Mononuclear cell (primary cell): ENCODE measurements around the gene MELTF. TPM values are rescaled to one million over a fixed set of nuclear protein-coding genes. Genes with fewer than 3 reads are reported as not detected.
A peak's percentile ranks its signal among the peaks of the same experiment; 100 is the strongest.

Experiments
- H3K27me3 ChIP-seq: 2 replicates; pipeline ENCODE4 v1.6.0; 2011; ENCODE audit warnings: low read length, control low read depth; ENCODE audit not compliant: insufficient read depth
- H3K4me1 ChIP-seq: 2 replicates; pipeline ENCODE4 v1.5.1; 2011; ENCODE audit warnings: mild to moderate bottlenecking, low read length, control low read depth; ENCODE audit not compliant: insufficient read depth
- H3K4me3 ChIP-seq: 2 replicates; pipeline ENCODE4 v1.5.1; 2011; ENCODE audit warnings: mild to moderate bottlenecking, low read length, moderate library complexity
- H3K9me3 ChIP-seq: 2 replicates; pipeline ENCODE4 v1.5.1; 2011; ENCODE audit warnings: low read depth, mild to moderate bottlenecking, control low read depth, low read length
- total RNA-seq: library from RNA; depleted of rRNA; stranded (reverse); fragments of >200 nt; gene quantifications from one replicate; pipeline ENCODE4 v1.2.3, GENCODE V29; 2012

Gene MELTF
- total RNA-seq, 1 donor, result 9.1 TPM

GRCh38 chr3:197031315-197032285 lies 2.0 kb upstream of the MELTF start:
- Histone ChIP-seq H3K9me3 (no peaks in the 10 kb centered on the region), H3K4me3 (no peak overlapping the region), H3K27me3 (peaks cover 10% of the 10 kb centered on the region), H3K4me1 (peaks cover 35% of the 10 kb centered on the region)

DNA sequence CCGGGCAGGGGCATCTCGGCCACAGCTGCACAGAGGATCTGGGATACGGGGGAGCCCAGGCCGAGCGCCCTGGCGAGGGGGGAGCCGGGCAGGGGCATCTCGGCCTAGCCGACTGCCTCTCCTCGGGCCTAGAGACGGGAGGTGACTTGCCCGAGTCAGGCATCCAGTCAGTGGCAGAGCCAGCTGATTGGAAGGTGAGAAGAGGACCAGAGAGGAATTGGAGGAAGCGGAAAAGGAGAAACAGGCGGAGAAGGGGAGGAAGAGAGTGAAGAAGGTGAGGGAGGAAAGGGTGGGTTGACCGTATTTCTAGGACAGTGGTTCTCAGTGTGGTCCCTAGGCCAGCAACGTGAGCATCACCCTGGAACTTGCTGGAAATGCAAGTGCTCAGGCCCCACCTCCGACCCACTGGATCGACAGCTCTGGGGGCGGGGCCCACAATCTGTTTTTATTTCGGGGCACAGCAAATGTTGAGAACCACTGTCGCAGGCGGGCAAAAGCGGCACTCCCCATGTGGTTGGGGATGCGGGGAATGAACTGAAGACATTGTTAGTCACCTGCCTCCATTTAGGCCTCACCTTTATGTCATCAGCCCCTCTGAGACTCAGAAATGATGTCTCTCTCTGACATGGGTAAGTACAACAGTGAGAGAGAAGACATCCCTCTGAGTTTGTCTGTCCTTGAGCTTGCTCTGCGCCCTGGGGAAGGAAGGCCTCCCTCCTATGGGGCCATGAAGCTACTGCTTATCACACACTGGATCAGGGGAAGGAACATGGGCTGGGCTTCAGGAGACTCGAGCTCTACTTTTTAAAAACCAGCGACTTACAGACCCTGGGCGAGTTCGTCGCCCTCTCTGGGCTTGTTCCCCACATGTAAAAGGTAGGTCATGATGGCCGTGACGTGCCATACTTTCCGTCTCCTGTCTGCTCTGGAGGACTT lies 1.0 kb upstream of the MELTF start:
- Histone ChIP-seq H3K4me1 (peaks cover 35% of the 10 kb centered on the region), H3K9me3 (no peaks in the 10 kb centered on the region), H3K27me3 (peaks cover 9% of the 10 kb centered on the region), H3K4me3 (no peak overlapping the region)

DNA sequence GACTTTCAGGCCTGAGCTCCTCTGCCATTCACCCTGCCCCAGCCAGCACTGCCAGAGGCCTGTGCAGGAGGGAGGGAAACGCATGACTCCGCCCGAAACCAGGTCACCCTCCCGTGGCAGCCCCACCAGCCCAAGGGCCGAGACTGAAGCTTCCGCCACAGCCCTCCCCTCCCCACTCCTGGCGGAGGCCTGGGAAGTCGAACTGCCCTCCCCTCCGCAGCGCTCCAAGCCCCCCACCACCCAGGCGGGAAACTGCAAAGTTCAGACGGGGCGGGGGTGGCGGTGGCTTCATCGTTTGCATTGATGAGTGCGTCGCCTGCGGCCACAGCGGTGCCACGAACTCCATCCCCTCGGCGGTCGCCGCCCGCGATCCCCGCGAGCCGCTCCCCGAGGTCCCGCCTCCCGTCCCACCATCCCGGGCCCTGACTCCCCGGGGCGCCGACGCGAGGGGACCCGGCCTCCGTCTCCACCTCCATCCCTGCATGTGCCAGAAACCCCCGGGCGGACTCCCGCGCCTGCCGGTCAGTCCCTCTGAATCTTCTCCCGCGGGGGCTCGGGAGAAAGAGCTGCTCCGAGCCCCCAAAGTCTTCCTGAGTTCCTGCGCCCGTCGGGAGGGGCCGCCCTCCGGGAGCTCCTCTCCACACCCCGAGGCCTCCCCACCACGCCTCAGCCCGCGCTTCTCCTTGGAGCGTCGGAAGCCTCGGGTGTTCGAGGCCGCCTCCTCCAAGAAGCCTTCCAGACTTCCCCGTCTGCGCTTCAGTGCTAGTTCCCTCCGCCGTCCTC lies 698 bp downstream of the MELTF start:
- peak overlapping the region; percentile 33 for H3K4me3 ChIP-seq
- H3K27me3 ChIP-seq, result no peaks in the 10 kb centered on the region
- H3K9me3 ChIP-seq, result no peaks in the 10 kb centered on the region
- H3K4me1 ChIP-seq, result peaks cover 35% of the 10 kb centered on the region

- Histone ChIP-seq H3K27me3 (no peaks in the 10 kb centered on the region), H3K4me3 (no peak overlapping the region), H3K9me3 (no peaks in the 10 kb centered on the region), H3K4me1 (peaks cover 43% of the 10 kb centered on the region)
Observed at GRCh38 chr3:197027896-197028727, 1.5 kb downstream of the MELTF start.

- H3K4me1 ChIP-seq, result peaks cover 51% of the 10 kb centered on the region
- no peaks in the 10 kb centered on the region for H3K27me3 ChIP-seq
Observed at GRCh38 chr3:197027151-197027895, 2.3 kb downstream of the MELTF start.

DNA sequence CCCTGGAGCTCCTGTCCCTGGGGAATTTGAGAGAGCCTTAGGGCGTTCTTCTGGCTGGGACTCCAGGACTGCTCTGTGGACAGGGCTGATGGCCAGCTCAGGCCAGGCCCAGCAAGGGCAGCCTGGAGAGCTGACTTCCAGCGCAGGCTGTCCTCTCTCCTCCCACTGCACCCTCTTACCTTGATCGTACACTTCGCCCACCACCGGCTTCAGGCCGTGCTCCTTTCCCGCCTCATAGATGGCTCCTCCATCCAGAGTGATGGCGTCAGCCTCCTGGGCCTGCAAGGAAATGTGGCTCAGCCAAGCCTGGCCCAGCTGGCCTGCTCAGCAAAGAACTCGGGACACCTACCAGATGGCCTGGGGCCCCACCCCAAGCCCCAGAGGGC lies 3.1 kb downstream of the MELTF start:
- H3K4me3 ChIP-seq, result no peak overlapping the region
- H3K9me3 ChIP-seq, result no peaks in the 10 kb centered on the region
- no peaks in the 10 kb centered on the region for H3K27me3 ChIP-seq
- peaks cover 45% of the 10 kb centered on the region for H3K4me1 ChIP-seq

More at GRCh38 chr3:197027151-197027895, 2.3 kb downstream of the MELTF start:
- H3K4me3 ChIP-seq, result no peak overlapping the region
- no peaks in the 10 kb centered on the region for H3K9me3 ChIP-seq

DNA sequence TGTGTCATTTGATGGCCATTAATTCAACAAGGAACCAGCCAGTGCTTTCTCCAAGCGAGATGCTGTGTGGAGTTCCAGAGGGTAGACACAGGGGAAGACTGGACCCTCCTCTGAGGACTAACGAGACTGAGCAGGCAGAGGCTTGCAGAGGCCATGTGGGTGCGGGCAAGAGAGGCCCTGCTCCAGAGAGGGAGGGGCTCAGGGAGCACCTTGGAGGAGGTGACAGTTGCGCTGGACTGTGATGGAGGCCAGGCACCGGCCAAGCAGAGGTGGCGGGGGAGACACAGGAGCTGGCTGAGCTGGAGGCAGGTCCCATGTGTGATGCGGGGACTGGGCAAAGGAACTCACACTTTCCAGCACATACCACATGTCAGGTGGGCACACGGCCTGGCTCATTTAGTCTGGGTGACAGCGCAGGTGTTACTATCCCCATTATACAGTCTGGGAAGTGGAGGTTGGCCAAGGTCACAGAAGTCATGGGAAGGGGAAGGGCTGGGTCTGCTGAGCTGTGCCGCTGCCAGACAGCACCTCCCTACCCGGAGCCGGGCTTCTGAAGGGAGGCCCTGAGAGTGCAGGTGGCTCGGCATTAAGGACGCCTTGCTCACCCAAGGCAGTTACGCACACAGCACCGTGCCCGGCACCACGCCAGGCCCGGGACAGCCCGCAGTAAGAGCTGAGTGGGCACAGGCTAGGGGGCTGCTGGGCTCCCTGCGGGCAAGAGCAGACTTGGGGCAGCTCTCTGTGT lies 3.7 kb downstream of the MELTF start:
- Histone ChIP-seq H3K27me3 (no peaks in the 10 kb centered on the region), H3K4me1 (peaks cover 39% of the 10 kb centered on the region), H3K9me3 (no peaks in the 10 kb centered on the region), H3K4me3 (no peak overlapping the region)

DNA sequence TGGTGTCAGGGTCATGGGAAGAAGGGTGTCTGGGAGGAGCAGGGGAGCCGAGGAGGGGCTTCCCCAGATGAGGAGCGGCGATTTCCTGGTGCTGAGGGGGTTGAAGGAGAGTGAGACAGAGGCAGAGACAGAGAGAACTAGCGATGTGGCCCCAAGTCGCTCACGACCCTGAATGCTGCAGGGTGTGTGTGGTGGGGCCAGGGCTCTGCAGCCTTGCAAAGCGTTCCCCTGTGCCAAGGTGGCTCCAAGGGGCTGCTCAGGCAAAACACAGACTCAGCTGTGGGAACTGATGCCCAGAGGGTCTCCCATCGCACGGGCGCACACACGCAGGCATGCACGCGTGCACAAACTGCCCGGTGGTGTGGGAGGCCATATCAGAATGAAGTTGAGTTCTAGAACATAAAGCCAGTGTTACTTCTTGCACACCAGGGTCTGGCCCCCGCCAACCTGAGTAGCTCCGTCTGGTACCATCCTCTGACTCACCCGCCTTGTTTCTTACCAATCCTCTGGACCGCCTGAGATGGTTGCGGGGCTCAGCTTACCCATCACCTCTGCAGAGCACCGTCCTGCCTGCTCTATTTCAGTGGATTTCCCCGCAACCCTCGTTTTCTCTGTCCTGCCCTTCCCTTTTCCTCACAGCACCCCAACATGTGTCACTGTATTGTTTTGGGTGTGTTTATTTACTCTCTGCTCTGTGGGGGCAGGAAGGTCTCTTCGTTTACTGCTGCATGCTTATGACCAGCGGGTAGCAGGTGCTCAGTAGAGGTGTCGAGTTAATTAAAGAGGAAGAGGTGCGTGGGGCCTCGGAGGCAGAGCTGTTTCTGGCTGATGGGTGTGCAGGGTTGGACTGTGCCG lies 4.5 kb downstream of the MELTF start:
- Histone ChIP-seq H3K9me3 (no peaks in the 10 kb centered on the region), H3K27me3 (no peaks in the 10 kb centered on the region), H3K4me3 (no peak overlapping the region), H3K4me1 (peaks cover 34% of the 10 kb centered on the region)

- Histone ChIP-seq H3K4me1 (peaks cover 25% of the 10 kb centered on the region), H3K9me3 (no peaks in the 10 kb centered on the region), H3K27me3 (no peaks in the 10 kb centered on the region), H3K4me3 (no peak overlapping the region)
Observed at GRCh38 chr3:197023998-197024651, 5.5 kb downstream of the MELTF start.

GRCh38 chr3:197023241-197023997 lies 6.2 kb downstream of the MELTF start:
- H3K27me3 ChIP-seq, result no peaks in the 10 kb centered on the region
- no peaks in the 10 kb centered on the region for H3K9me3 ChIP-seq
- peaks cover 18% of the 10 kb centered on the region for H3K4me1 ChIP-seq
- no peak overlapping the region for H3K4me3 ChIP-seq
